Neural cell (in vitro differentiated cells): ENCODE results near the gene BCAP29.

Source experiments
- CTCF ChIP-seq: fragments of 450-650 bp; IDR thresholded peaks from 2 replicates; pipeline ENCODE4 v1.5.1; 2014; ENCODE audit warnings: antibody characterized with exemption, mild to moderate bottlenecking, moderate library complexity; ENCODE audit not compliant: poor library complexity, severe bottlenecking
- EP300 ChIP-seq: fragments of 450-650 bp; conservative IDR thresholded peaks from 2 replicates; pipeline ENCODE4 v1.6.1; 2014; ENCODE audit warnings: antibody characterized with exemption, mild to moderate bottlenecking, moderate library complexity; ENCODE audit not compliant: poor library complexity, severe bottlenecking
- EZH2 ChIP-seq: fragments of 200-600, 300-800 bp; shearing (Covaris generic), sonication (generic); IDR thresholded peaks from 2 replicates; pipeline ENCODE4 v1.6.1; 2014; ENCODE audit warnings: antibody characterized with exemption, low read length, borderline replicate concordance, mild to moderate bottlenecking; ENCODE audit not compliant: insufficient read depth, poor library complexity, severe bottlenecking
- POLR2AphosphoS5 ChIP-seq: IDR thresholded peaks from 2 replicates; pipeline ENCODE4 v1.6.1; 2012
- RAD21 ChIP-seq: fragments of 450-650 bp; conservative IDR thresholded peaks from 2 replicates; pipeline ENCODE4 v1.6.1; 2014; ENCODE audit warnings: antibody characterized with exemption, mild to moderate bottlenecking, moderate library complexity
- REST ChIP-seq: IDR thresholded peaks from 2 replicates; pipeline ENCODE4 v1.6.1; 2012; ENCODE audit warnings: borderline replicate concordance
- SMC3 ChIP-seq: fragments of 450-650 bp; conservative IDR thresholded peaks from 2 replicates; pipeline ENCODE4 v1.6.1; 2014; ENCODE audit warnings: antibody characterized with exemption, mild to moderate bottlenecking, moderate library complexity; ENCODE audit not compliant: poor library complexity
- TAF1 ChIP-seq: IDR thresholded peaks from 2 replicates; pipeline ENCODE4 v1.6.1; 2012; ENCODE audit warnings: low read depth

GRCh38 chr7:107563775-107564552 is 16.1 kb upstream of the BCAP29 start, which contains the start of the genes COG5 and DUS4L:
- TF ChIP-seq CTCF (no peak), RAD21 (peak; percentile 30), TAF1 (no peak), POLR2AphosphoS5 (peak; percentile 86), REST (peak; percentile 78), EZH2 (no peak), EP300 (peak; percentile 20), SMC3 (peak; percentile 45)
